HEK293 (cell line): ENCODE measurements around the gene CFAP157.

Source experiments
- CTCF ChIP-seq: fragments of 450-650 bp; formaldehyde crosslinking; IDR thresholded peaks from 2 replicates; pipeline ENCODE4 v1.5.1; 2016; ENCODE audit warnings: missing biosample characterization, missing genetic modification characterization
- GLI4 ChIP-seq: fragments of 450-650 bp; formaldehyde crosslinking; IDR thresholded peaks from 2 replicates; pipeline ENCODE4 v1.5.1; 2016; ENCODE audit warnings: missing biosample characterization, missing genetic modification characterization
- MYNN ChIP-seq: fragments of 450-650 bp; formaldehyde crosslinking; IDR thresholded peaks from 2 replicates; pipeline ENCODE4 v1.5.1; 2016; ENCODE audit warnings: missing biosample characterization, missing genetic modification characterization, borderline replicate concordance
- REPIN1 ChIP-seq: fragments of 450-650 bp; formaldehyde crosslinking; IDR thresholded peaks from 2 replicates; pipeline ENCODE4 v1.5.1; 2017; ENCODE audit warnings: missing biosample characterization, missing genetic modification characterization, low read depth
- ZBTB21 ChIP-seq: fragments of 450-650 bp; formaldehyde crosslinking; IDR thresholded peaks from 2 replicates; pipeline ENCODE4 v1.5.1; 2017; ENCODE audit warnings: missing biosample characterization, missing genetic modification characterization
- ZBTB49 ChIP-seq: fragments of 450-650 bp; formaldehyde crosslinking; IDR thresholded peaks from 2 replicates; pipeline ENCODE4 v1.5.1; 2016; ENCODE audit warnings: missing biosample characterization, missing genetic modification characterization, low read depth
- ZEB2 ChIP-seq: fragments of 450-650 bp; formaldehyde crosslinking; IDR thresholded peaks from 2 replicates; pipeline ENCODE4 v1.5.1; 2016; ENCODE audit warnings: missing biosample characterization, missing genetic modification characterization
- ZNF530 ChIP-seq: fragments of 450-650 bp; formaldehyde crosslinking; IDR thresholded peaks from 2 replicates; pipeline ENCODE4 v1.5.1; 2016; ENCODE audit warnings: low read depth, missing biosample characterization, missing genetic modification characterization
- ZNF747 ChIP-seq: fragments of 450-650 bp; formaldehyde crosslinking; IDR thresholded peaks from 2 replicates; pipeline ENCODE4 v1.5.1; 2016; ENCODE audit warnings: missing biosample characterization, missing genetic modification characterization
- TF ChIP-seq, protein P1 (sequence below): fragments of 450-650 bp; formaldehyde crosslinking; IDR thresholded peaks from 2 replicates; pipeline ENCODE4 v1.5.1; 2016; ENCODE audit warnings: missing biosample characterization, missing genetic modification characterization

GRCh38 chr9:127720031-127720864, 13.5 kb downstream of the CFAP157 start:
- TF ChIP-seq CTCF, result no peak
- no peak for TF ChIP-seq REPIN1 (tag by site-specific recombination)
- no peak for TF ChIP-seq ZNF530
- no peak for TF ChIP-seq GLI4 (tag by site-specific recombination)
- TF ChIP-seq, protein P1, sequence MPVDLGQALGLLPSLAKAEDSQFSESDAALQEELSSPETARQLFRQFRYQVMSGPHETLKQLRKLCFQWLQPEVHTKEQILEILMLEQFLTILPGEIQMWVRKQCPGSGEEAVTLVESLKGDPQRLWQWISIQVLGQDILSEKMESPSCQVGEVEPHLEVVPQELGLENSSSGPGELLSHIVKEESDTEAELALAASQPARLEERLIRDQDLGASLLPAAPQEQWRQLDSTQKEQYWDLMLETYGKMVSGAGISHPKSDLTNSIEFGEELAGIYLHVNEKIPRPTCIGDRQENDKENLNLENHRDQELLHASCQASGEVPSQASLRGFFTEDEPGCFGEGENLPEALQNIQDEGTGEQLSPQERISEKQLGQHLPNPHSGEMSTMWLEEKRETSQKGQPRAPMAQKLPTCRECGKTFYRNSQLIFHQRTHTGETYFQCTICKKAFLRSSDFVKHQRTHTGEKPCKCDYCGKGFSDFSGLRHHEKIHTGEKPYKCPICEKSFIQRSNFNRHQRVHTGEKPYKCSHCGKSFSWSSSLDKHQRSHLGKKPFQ (tag by site-specific recombination), result no peak
- TF ChIP-seq ZBTB49 (tag by site-specific recombination), result no peak
- no peak for TF ChIP-seq ZNF747
- no peak for TF ChIP-seq ZEB2 (tag by site-specific recombination)
- TF ChIP-seq ZBTB21, result no peak
- no peak for TF ChIP-seq MYNN
